ENCODE data around the gene RAB11A. TPM values are rescaled to one million over a fixed set of nuclear protein-coding genes. Genes with fewer than 3 reads are reported as not detected.

Gene RAB11A
- total RNA-seq, 1 experiment from 2014 or later = 263 TPM

Other genes with a start within 250 kb of the RAB11A start
- gene SLC24A1, start 247.6 kb upstream of the RAB11A start, total RNA-seq (2021; ENCODE audit: unreplicated experiment) = 13.0 TPM
- gene DENND4A, start 77.2 kb upstream of the RAB11A start, total RNA-seq (2021; ENCODE audit: unreplicated experiment) = 14.4 TPM

Data from Panc1 (cell line).